HG03066 (cell line): ENCODE measurements around the gene UBAP1L.
"Not testable (repeated sequence)": the region's sequence is repeated elsewhere in the genome, so short reads cannot be mapped to it uniquely, and the experiment has no call there.

Experiments used
- ATAC-seq: cut with Tn5 transposase; IDR thresholded peaks from one replicate; pipeline ENCODE4 v1.9.1; 2021; ENCODE audit warnings: low read depth; ENCODE audit not compliant: unreplicated experiment

UBAP1L gene

GRCh38 chr15:65085207-65085753 is 29.7 kb downstream of the UBAP1L start:
- no peak for ATAC-seq

- ATAC-seq, result no peak
Observed at GRCh38 chr15:65084500-65085206, 30.3 kb downstream of the UBAP1L start.

- ATAC-seq, result no peak
Observed at GRCh38 chr15:65083262-65083701, 31.7 kb downstream of the UBAP1L start.

DNA sequence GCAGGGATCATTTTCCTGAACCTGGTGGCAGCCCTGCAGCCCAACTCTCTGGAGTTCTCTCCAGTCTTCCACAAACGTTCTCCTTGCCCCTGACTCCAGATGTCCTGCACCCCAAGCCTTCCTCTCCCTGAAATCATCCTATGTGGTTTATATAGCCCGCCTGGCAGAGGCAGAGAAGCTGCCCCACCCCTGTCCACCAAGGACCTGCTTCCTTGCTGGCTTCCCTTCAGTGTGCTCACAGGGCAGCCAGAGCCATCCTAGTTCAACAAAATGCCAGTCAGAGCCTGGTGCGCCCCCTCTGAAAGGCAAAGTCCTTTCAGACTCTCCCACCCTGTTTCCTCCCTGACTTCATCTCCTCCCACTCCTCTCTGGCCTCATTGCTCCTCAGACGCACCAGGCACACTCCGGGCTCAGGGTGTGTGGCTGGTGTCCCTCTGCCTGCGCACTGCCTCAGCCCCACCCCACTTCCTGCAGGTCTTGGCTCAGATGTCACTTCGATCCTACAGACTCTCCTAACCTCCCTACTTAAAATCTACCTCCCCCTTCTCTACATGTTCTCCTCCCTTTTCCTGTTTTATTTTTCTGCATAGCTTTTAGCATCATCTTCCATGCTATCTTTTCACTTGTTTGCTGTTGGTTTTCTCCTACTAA is 32.6 kb downstream of the UBAP1L start:
- ATAC-seq, result no peak

GRCh38 chr15:65081758-65082157 is 33.2 kb downstream of the UBAP1L start:
- ATAC-seq, result no peak

- no peak for ATAC-seq
Observed at GRCh38 chr15:65081270-65081669, 33.7 kb downstream of the UBAP1L start.

DNA sequence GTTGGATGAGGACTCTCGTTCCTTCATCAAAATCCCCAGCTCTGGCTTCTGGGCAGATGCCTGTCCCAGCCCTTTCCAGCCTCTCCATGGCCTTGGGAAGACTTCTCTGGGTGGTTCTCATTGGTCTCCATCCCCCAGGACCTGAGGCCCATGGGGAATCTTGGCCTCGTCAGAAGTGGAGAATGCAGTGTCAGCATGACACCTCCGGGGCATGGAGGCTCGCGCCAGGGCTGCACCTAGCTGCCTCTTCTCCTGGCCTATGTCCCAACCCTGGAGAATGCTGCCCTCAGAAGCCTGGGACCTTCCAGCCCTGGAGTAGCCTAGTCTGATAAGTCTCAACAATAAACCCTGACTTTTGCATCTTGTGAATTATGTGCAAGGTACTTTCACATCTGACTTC is 35.4 kb downstream of the UBAP1L start:
- no peak for ATAC-seq

GRCh38 chr15:65077981-65078352 is 37.0 kb downstream of the UBAP1L start:
- ATAC-seq, result no peak

- ATAC-seq, result no peak
Observed at GRCh38 chr15:65077291-65077980, 37.6 kb downstream of the UBAP1L start.

DNA sequence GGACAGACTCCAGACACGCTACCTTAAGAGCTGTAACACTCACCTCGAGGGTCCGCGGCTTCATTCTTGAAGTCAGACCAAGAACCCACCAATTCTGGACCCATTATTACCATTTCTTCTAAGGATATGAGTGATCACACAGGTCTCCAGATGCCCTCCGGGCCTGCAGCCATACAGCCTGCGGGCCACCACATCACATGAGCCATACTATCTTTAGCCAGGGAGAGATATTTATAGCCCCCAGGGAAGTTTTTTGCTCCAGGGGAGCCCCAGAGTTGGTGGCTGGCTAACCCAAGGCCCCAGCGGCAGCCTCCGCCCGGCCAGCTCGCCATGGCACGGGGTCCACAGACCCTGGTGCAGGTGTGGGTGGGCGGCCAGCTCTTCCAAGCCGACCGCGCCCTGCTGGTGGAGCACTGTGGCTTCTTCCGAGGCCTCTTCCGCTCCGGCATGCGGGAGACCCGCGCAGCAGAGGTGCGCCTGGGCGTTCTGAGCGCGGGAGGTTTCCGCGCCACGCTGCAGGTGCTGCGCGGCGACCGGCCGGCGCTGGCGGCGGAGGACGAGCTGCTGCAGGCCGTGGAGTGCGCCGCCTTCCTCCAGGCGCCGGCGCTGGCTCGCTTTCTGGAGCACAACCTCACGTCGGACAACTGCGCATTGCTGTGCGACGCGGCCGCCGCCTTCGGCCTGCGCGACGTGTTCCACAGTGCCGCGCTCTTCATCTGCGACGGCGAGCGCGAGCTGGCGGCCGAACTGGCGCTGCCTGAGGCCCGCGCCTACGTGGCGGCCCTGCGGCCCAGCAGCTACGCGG is 38.3 kb downstream of the UBAP1L start, which contains the start of gene KBTBD13:
KBTBD13 (plus strand) TSS at position 261 of the 805 bp plus-strand sequence; CDS start at position 331, 70 bp downstream.
- ATAC-seq, result no peak

- ATAC-seq, result not testable (repeated sequence)
Observed at GRCh38 chr15:65075607-65076395, 39.2 kb downstream of the UBAP1L start.

- not testable (repeated sequence) for ATAC-seq
Observed at GRCh38 chr15:65074946-65075345, 40.1 kb downstream of the UBAP1L start.

DNA sequence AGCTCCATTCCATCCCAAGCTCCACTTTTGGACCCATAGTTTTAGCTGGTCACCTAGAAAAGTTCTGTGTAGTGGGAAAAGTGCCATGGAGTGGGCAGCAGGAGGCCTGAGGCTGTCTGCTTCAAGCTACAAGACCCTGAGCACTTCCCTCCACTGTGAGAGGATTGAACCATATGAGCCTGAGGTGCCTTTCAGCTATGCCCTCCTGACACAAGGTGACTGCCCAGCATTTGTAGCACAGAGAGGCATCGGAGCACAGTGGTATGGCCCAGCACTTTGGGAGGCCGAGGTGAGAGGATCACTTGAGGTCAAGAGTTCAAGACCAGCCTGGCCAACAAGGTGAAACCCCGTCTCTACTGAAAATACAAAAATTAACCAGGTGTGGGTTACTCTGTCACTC is 42.4 kb downstream of the UBAP1L start:
- ATAC-seq, result no peak

GRCh38 chr15:65072027-65072426 is 43.0 kb downstream of the UBAP1L start:
- no peak for ATAC-seq

DNA sequence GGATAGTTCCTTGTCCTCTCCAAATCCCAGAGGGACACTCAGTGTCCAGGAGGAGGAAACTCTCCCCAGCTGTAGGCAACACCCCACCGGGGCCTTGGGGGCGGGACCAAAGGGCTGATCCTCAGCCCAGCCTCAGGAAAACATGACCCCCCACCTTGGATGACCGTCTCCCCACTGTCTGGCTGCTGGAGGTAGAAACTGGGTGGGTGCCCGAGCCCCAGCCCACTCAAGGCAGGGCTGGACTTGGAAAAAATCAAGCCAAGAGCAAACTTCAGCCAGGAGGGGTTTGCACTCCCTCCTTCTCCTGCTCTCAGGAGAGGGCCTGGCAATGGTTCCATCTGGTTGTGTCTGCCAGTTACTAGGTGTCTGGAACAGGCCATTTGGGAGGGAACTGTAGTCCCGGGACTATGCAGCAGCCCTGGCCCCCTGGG is 43.6 kb downstream of the UBAP1L start:
- no peak for ATAC-seq

- ATAC-seq, result no peak
Observed at GRCh38 chr15:65069779-65070546, 45.0 kb downstream of the UBAP1L start.

DNA sequence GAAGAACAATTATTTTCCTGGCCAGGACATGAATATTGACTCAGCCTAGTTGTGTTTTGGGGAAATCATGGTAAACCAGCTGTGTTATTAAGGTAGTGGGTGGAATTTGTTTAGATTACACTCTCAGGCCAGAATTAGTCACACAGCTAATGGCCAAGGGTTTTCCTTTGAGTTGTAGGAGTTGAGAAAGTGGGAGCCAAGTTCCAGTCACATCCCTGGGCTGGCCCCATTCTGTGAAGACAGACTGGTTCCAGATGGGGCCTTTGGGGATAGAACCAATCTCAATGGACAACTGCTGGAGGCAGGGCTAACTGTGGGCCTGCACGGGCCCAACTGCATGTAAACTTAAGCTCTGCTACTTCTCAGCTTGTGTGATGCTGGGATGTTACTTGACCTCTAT is 45.8 kb downstream of the UBAP1L start:
- no peak for ATAC-seq

DNA sequence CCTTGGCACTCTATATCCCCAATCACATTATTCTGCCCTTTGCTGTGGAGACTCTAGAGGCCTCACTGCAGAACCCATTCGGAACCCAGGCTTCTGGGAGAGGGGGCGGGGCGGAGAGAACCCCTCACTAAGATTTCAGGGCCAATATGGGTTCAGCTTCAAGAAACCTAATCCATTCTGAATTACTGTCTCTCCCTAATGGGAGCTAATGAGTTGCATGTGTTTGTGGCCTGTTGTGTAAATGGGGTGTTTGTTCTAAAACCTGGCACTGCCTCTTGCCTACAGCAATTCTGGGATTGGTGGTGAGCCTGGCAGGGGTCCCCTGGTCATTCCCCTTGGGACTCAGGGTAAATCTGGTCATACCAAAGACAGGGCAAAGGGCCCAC is 46.6 kb downstream of the UBAP1L start:
- ATAC-seq, result no peak
